GM11168 (cell line): ENCODE results near the gene SRPK2.
"Not testable (repeated sequence)": the region's sequence is repeated elsewhere in the genome, so short reads cannot be mapped to it uniquely, and the experiment has no call there.

Source experiments
- in situ Hi-C: fragments of 300-500 bp; cut with MboI; formaldehyde crosslinking; loops from one replicate; pipeline ENCODE4 v1.12.0; 2022; ENCODE audit warnings: low sequenced_read_pairs; ENCODE audit not compliant: unreplicated experiment

The SRPK2 gene

GRCh38 chr7:105232829-105233291 lies 155.9 kb downstream of the SRPK2 start:
- in situ Hi-C loops: not testable (repeated sequence)

- in situ Hi-C loops: no loop called here
Observed at GRCh38 chr7:105230486-105230885, 158.2 kb downstream of the SRPK2 start.

GRCh38 chr7:105229641-105230040 lies 159.1 kb downstream of the SRPK2 start:
- in situ Hi-C loops: no loop called here

- in situ Hi-C loops: no loop called here
Observed at GRCh38 chr7:105228555-105228954, 160.2 kb downstream of the SRPK2 start.

- in situ Hi-C loops: no loop called here
Observed at GRCh38 chr7:105227391-105227790, 161.3 kb downstream of the SRPK2 start.

GRCh38 chr7:105224884-105225651 lies 163.7 kb downstream of the SRPK2 start:
- in situ Hi-C loops: no loop called here

- in situ Hi-C loops: no loop called here
Observed at GRCh38 chr7:105222953-105223352, 165.8 kb downstream of the SRPK2 start.

- in situ Hi-C loops: no loop called here
Observed at GRCh38 chr7:105219771-105220160, 169.0 kb downstream of the SRPK2 start.

- in situ Hi-C loops: no loop called here
Observed at GRCh38 chr7:105218939-105219770, 169.6 kb downstream of the SRPK2 start.

GRCh38 chr7:105218215-105218614 lies 170.5 kb downstream of the SRPK2 start:
- in situ Hi-C loops: no loop called here

GRCh38 chr7:105216786-105217185 lies 171.9 kb downstream of the SRPK2 start:
- in situ Hi-C loops: no loop called here

- in situ Hi-C loops: no loop called here
Observed at GRCh38 chr7:105215821-105216220, 172.9 kb downstream of the SRPK2 start.

- in situ Hi-C loops: no loop called here
Observed at GRCh38 chr7:105215182-105215581, 173.5 kb downstream of the SRPK2 start.

GRCh38 chr7:105213611-105214010 lies 175.1 kb downstream of the SRPK2 start:
- in situ Hi-C loops: no loop called here

GRCh38 chr7:105212212-105212611 lies 176.5 kb downstream of the SRPK2 start:
- in situ Hi-C loops: no loop called here

- in situ Hi-C loops: no loop called here
Observed at GRCh38 chr7:105210721-105211205, 178.0 kb downstream of the SRPK2 start.

- in situ Hi-C loops: no loop called here
Observed at GRCh38 chr7:105209870-105210269, 178.9 kb downstream of the SRPK2 start.

GRCh38 chr7:105209433-105209832 lies 179.3 kb downstream of the SRPK2 start:
- in situ Hi-C loops: no loop called here

- in situ Hi-C loops: no loop called here
Observed at GRCh38 chr7:105206985-105207384, 181.7 kb downstream of the SRPK2 start.

GRCh38 chr7:105205592-105206237 lies 183.0 kb downstream of the SRPK2 start:
- in situ Hi-C loops: no loop called here

- in situ Hi-C loops: no loop called here
Observed at GRCh38 chr7:105204953-105205352, 183.8 kb downstream of the SRPK2 start.
